ENCODE data around the gene LAMTOR5.

DNA sequence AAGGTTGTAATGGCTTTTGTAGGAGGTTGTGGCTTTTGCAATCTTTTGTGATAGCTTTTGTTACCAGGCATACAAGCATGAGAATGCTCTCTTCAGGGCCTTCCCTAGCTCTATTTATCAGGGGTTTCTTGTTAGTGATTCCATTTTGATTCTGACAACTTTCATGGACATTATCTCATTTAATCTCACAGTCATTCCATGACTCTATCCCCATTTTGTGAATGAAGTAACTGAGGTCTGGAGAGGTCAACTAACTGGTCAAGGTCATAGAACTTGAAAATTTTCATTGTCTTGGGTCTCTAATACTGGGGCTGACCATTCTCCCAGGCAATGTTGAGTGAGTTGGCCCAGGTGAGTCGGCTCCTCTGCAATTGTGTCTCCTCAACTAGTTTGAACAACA lies 11.2 kb upstream of the LAMTOR5 start:
- no peak for TF ChIP-seq SIN3A (IDR thresholded peaks at IDR 0.05; ENCODE audit: borderline replicate concordance, insufficient read depth, low read length)
- TF ChIP-seq, protein P1, sequence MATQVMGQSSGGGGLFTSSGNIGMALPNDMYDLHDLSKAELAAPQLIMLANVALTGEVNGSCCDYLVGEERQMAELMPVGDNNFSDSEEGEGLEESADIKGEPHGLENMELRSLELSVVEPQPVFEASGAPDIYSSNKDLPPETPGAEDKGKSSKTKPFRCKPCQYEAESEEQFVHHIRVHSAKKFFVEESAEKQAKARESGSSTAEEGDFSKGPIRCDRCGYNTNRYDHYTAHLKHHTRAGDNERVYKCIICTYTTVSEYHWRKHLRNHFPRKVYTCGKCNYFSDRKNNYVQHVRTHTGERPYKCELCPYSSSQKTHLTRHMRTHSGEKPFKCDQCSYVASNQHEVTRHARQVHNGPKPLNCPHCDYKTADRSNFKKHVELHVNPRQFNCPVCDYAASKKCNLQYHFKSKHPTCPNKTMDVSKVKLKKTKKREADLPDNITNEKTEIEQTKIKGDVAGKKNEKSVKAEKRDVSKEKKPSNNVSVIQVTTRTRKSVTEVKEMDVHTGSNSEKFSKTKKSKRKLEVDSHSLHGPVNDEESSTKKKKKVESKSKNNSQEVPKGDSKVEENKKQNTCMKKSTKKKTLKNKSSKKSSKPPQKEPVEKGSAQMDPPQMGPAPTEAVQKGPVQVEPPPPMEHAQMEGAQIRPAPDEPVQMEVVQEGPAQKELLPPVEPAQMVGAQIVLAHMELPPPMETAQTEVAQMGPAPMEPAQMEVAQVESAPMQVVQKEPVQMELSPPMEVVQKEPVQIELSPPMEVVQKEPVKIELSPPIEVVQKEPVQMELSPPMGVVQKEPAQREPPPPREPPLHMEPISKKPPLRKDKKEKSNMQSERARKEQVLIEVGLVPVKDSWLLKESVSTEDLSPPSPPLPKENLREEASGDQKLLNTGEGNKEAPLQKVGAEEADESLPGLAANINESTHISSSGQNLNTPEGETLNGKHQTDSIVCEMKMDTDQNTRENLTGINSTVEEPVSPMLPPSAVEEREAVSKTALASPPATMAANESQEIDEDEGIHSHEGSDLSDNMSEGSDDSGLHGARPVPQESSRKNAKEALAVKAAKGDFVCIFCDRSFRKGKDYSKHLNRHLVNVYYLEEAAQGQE (IDR thresholded peaks at IDR 0.05; ENCODE audit: insufficient read depth in 1 of 2, low read depth in 2 of 2, low read length in 2 of 2) = no peak
- no peak for TF ChIP-seq POLR2AphosphoS5 (IDR thresholded peaks at IDR 0.05; ENCODE audit: low read depth, low read length)
